Measurements from ENCODE around the gene CC2D2A. TPM values are rescaled to one million over a fixed set of nuclear protein-coding genes. Genes with fewer than 3 reads are reported as not detected.

CC2D2A gene
- total and polyA plus RNA-seq, 10 of the 15 experiments (the other 5 are each of a cell fraction or from before 2014, with no cell fraction given), result 0.04 to 1.1 (median 0.26) TPM

DNA sequence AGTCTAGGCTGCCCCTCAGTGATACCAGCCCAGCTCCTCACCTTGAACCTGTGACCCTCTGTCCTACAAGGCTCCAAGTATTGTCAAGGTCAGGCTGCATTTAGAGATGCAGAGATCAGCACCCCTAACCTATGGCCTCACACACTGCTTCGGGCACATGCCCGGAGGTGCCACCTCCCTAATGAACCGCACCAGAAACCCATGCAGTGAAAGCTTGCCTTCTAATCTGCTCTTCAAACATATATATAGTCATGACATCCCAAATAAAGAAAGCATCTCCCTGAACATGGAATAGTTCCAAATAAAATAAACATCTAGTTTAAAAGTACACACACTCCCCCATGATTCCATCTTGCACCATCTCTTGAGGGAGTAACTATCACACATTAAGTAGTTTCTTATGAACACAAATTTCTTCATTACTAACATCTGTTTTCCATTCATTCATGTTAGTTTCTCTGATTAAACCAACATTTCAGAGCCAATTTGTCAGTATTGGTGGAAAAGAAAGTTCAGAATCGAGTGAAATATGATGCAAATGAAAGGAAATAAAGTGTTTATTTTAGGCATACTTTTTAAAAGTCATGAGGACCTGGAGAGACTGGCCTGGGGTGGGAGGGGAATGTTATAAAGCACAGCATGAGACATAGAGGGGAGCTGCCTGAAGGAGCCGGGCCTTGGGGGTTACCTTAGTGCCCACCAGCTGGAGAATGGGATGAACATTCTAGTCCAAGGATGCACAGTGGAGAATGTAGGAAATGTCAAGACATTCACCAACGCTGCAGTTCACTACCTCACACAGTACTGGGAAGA is 19.2 kb downstream of the CC2D2A start:
- DNase-seq (ENCODE audit: low read depth, low spot score) (no peak), FAIRE-seq (no peak), ATAC-seq (no peak)
- intact Hi-C loops (cut with micrococcal nuclease; ENCODE audit: unreplicated experiment), result no loop called here
- Histone ChIP-seq H3K9me3 (replicated peaks; ENCODE audit: control insufficient read depth, insufficient read depth, low read length) (no peaks in the 10 kb centered on the region), H3K4me3 (no peak overlapping the region), H3K4me1 (ENCODE audit: control insufficient read depth, insufficient read depth, low read length) (no peaks in the 10 kb centered on the region), H3K27ac (ENCODE audit: control insufficient read depth, insufficient read depth) (no peak overlapping the region), H2AFZ (ENCODE audit: control insufficient read depth, low read depth, low read length) (no peak overlapping the region), H3K4me2 (ENCODE audit: control insufficient read depth, insufficient read depth) (no peak overlapping the region), H3K36me3 (ENCODE audit: control insufficient read depth in 2 of 2, insufficient read depth in 2 of 2, low read length in 1 of 2) (no peaks in the 10 kb centered on the region), H3K27me3 (replicated peaks in 1 of 2; ENCODE audit: control insufficient read depth in 2 of 2, insufficient read depth in 2 of 2, low read length in 1 of 2) (no peaks in the 10 kb centered on the region), H3K9ac (ENCODE audit: control insufficient read depth, insufficient read depth, low read length) (no peak overlapping the region), H4K20me1 (ENCODE audit: control insufficient read depth, insufficient read depth) (no peaks in the 10 kb centered on the region), H3K79me2 (ENCODE audit: control insufficient read depth, insufficient read depth, low read length) (no peaks in the 10 kb centered on the region)
- WGBS (ENCODE audit: insufficient coverage, insufficient replicate concordance, low lambda C conversion rate, missing lambda C conversion rate), result 31% methylated on average over 6 of the region's 6 CpGs
- SMC1A ChIA-PET (ENCODE audit: uncharacterized antibody, unreplicated experiment), result no interaction called here
- RAD21 ChIA-PET (ENCODE audit: unreplicated experiment), result no interaction called here
- no TSS peak for BruUV-seq (replicated peaks)
- in situ Hi-C loops (cut with MboI), result no loop called here
- POLR2A ChIA-PET, result no interaction called here
- TF ChIP-seq, protein P1, sequence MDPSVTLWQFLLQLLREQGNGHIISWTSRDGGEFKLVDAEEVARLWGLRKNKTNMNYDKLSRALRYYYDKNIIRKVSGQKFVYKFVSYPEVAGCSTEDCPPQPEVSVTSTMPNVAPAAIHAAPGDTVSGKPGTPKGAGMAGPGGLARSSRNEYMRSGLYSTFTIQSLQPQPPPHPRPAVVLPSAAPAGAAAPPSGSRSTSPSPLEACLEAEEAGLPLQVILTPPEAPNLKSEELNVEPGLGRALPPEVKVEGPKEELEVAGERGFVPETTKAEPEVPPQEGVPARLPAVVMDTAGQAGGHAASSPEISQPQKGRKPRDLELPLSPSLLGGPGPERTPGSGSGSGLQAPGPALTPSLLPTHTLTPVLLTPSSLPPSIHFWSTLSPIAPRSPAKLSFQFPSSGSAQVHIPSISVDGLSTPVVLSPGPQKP (IDR thresholded peaks at IDR 0.05; ENCODE audit: low read depth, low read length), result no peak
- TF ChIP-seq YBX1 (IDR thresholded peaks at IDR 0.05), result no peak
- no peak for TF ChIP-seq NFYA (IDR thresholded peaks at IDR 0.05; ENCODE audit: borderline replicate concordance, low read depth, low read length)
- TF ChIP-seq RB1 (IDR thresholded peaks at IDR 0.05; ENCODE audit: borderline replicate concordance), result no peak
- TF ChIP-seq ZNF622 (IDR thresholded peaks at IDR 0.05), result no peak
- no peak for TF ChIP-seq SMC3 (IDR thresholded peaks at IDR 0.05; ENCODE audit: borderline replicate concordance, low read length)
- CTCF ChIA-PET, result no interaction called here

DNA sequence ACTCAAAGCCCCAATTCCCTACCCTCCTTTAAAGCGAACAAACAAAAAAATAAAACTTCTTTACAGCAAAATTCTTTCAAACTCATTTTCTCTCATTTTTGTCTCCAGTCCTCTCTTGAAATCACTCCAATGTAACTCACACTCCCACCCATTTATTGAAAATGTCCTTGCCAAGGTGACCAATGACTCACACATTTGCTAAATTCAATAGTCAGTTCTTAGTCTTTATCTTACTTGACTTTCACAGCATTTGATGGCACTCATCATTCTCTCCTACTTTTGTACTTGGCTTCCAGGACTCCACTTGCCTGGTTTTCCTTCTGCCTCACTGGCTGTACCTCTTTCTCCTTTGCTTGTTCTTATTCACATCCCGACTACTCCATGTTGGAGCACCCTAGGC is 19.9 kb downstream of the CC2D2A start:
- 48% methylated on average over 2 of the region's 2 CpGs for WGBS (ENCODE audit: insufficient coverage, insufficient replicate concordance, low lambda C conversion rate, missing lambda C conversion rate)
- Histone ChIP-seq H3K79me2 (ENCODE audit: control insufficient read depth, insufficient read depth, low read length) (no peaks in the 10 kb centered on the region), H3K27ac (ENCODE audit: control insufficient read depth, insufficient read depth) (no peak overlapping the region), H2AFZ (ENCODE audit: control insufficient read depth, low read depth, low read length) (no peak overlapping the region), H3K4me1 (ENCODE audit: control insufficient read depth, insufficient read depth, low read length) (no peaks in the 10 kb centered on the region), H4K20me1 (ENCODE audit: control insufficient read depth, insufficient read depth) (no peaks in the 10 kb centered on the region), H3K4me2 (ENCODE audit: control insufficient read depth, insufficient read depth) (no peak overlapping the region), H3K9me3 (replicated peaks; ENCODE audit: control insufficient read depth, insufficient read depth, low read length) (no peaks in the 10 kb centered on the region), H3K9ac (ENCODE audit: control insufficient read depth, insufficient read depth, low read length) (no peak overlapping the region), H3K27me3 (replicated peaks in 1 of 2; ENCODE audit: control insufficient read depth in 2 of 2, insufficient read depth in 2 of 2, low read length in 1 of 2) (no peaks in the 10 kb centered on the region), H3K36me3 (ENCODE audit: control insufficient read depth in 2 of 2, insufficient read depth in 2 of 2, low read length in 1 of 2) (no peaks in the 10 kb centered on the region), H3K4me3 (no peak overlapping the region)
- CTCF ChIA-PET, result no interaction called here
- FAIRE-seq, result no peak
- RAD21 ChIA-PET (ENCODE audit: unreplicated experiment), result no interaction called here
- no peak for DNase-seq (ENCODE audit: low read depth, low spot score)
- no TSS peak for BruUV-seq (replicated peaks)
- in situ Hi-C loops (cut with MboI), result no loop called here
- intact Hi-C loops (cut with micrococcal nuclease; ENCODE audit: unreplicated experiment), result no loop called here
- SMC1A ChIA-PET (ENCODE audit: uncharacterized antibody, unreplicated experiment), result no interaction called here
- ATAC-seq, result no peak
- POLR2A ChIA-PET, result no interaction called here
- TF ChIP-seq TARDBP (IDR thresholded peaks at IDR 0.05; ENCODE audit: borderline replicate concordance) (no peak), TAF1 (IDR thresholded peaks at IDR 0.05; ENCODE audit: borderline replicate concordance, low read depth, low read length) (no peak), CHD4 (IDR thresholded peaks at IDR 0.05) (no peak), BCL11A (IDR thresholded peaks at IDR 0.05; ENCODE audit: low read depth, low read length) (no peak), NFYA (IDR thresholded peaks at IDR 0.05; ENCODE audit: borderline replicate concordance, low read depth, low read length) (no peak), SMAD1 (IDR thresholded peaks at IDR 0.05; ENCODE audit: low read depth, partially characterized antibody) (no peak), NFIC (IDR thresholded peaks at IDR 0.05; ENCODE audit: low read depth, low read length) (no peak), SUPT20H (IDR thresholded peaks at IDR 0.05; ENCODE audit: borderline replicate concordance, control insufficient read depth, low read depth, low read length) (no peak), SMC3 (IDR thresholded peaks at IDR 0.05; ENCODE audit: borderline replicate concordance, low read length) (no peak), TCF12 (IDR thresholded peaks at IDR 0.05; ENCODE audit: low read depth, low read length) (no peak)
- TF ChIP-seq, protein P2, sequence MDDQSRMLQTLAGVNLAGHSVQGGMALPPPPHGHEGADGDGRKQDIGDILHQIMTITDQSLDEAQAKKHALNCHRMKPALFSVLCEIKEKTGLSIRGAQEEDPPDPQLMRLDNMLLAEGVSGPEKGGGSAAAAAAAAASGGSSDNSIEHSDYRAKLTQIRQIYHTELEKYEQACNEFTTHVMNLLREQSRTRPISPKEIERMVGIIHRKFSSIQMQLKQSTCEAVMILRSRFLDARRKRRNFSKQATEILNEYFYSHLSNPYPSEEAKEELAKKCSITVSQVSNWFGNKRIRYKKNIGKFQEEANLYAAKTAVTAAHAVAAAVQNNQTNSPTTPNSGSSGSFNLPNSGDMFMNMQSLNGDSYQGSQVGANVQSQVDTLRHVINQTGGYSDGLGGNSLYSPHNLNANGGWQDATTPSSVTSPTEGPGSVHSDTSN (IDR thresholded peaks at IDR 0.05; ENCODE audit: insufficient replicate concordance, low read depth, low read length), result no peak

All from GM12878 (cell line).